SK-N-SH treated with all-trans-retinoic acid at 6 μM for 48 hours (cell line): ENCODE measurements around the gene PBRM1.

Experiments used
- CSDC2 ChIP-seq: fragments of 250-450 bp; sonication (Bioruptor Pico); IDR thresholded peaks from 2 replicates; pipeline ENCODE4 v1.5.0; 2020; ENCODE audit warnings: mild to moderate bottlenecking, moderate library complexity
- PPARA ChIP-seq: fragments of 250-450 bp; sonication (Bioruptor Pico); IDR thresholded peaks from 2 replicates; pipeline ENCODE4 v1.5.0; 2020; ENCODE audit warnings: mild to moderate bottlenecking, borderline replicate concordance

DNA sequence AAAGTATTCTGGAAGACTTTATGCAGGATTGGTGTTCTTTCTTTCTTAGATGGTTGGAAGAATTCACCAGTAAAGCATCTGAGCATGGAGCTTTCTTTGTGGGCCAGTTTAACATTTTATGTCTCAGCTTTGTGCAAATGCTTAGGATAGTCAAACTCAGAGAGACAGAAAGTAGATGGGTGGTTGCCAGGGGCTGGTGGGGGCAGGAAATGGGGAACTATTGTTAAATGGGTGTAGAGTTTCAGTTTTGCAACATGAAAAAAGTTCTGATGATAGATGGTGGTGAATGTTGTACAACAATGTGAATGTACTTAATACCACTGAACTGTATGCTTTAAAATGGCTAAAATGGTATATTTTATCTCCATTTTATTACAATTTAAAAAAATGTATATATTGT lies 45.0 kb upstream of the PBRM1 start:
- TF ChIP-seq PPARA (CRISPR knock-in tag) (no peak), CSDC2 (CRISPR knock-in tag) (no peak)
